Muscle layer of colon (tissue), 2 donors: ENCODE results near the gene SOX2.

Source experiments
- H3K27ac ChIP-seq: one replicate; pipeline ENCODE4 v1.7.0; 2013; ENCODE audit warnings: low read depth, mild to moderate bottlenecking, low read length, moderate library complexity
- H3K27me3 ChIP-seq, 2 donors: one replicate each; pipeline ENCODE4 v1.7.0; 2013; ENCODE audit warnings: low read length in 2 of 2, mild to moderate bottlenecking in 2 of 2; ENCODE audit not compliant: insufficient read depth in 2 of 2, control insufficient read depth in 1 of 2
- H3K36me3 ChIP-seq: one replicate; pipeline ENCODE4 v1.7.0; 2013; ENCODE audit warnings: mild to moderate bottlenecking, low read length; ENCODE audit not compliant: insufficient read depth
- H3K4me1 ChIP-seq: one replicate; pipeline ENCODE4 v1.7.0; 2013; ENCODE audit warnings: mild to moderate bottlenecking, low read length; ENCODE audit not compliant: insufficient read depth
- H3K4me3 ChIP-seq, 2 donors: one replicate each; pipeline ENCODE4 v1.7.0; 2013; ENCODE audit warnings: low read length in 2 of 2, low read depth in 1 of 2, mild to moderate bottlenecking in 1 of 2, moderate library complexity in 1 of 2
- H3K9ac ChIP-seq: one replicate; pipeline ENCODE4 v1.7.0; 2013; ENCODE audit warnings: low read length
- H3K9me3 ChIP-seq: one replicate; pipeline ENCODE4 v1.7.0; 2013; ENCODE audit warnings: mild to moderate bottlenecking, low read length
- donor health status: abdominal sarcoma.
- donor health status: Adenocarcinoma of cecum.

SOX2 gene

DNA sequence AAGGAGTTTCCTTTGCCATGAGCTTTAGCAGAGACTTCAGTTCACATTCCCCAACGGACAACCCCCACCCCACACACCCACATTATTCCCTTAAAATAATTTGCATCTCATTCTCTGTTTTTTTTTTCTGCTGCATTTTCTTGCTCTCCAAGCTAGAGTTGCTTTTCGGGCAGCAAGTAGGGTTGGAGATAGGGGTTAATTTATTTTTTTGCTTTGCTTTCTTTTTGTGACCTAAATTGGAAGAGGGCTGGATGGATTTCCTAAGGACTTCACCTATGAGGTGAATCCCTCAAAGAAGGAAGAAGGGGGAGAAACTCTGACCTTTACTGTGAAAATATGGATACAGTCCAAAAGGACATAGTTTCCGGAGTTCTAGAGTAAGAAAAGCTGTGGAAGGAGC is 6.6 kb downstream of the SOX2 start:
- H3K4me3 ChIP-seq = no peak overlapping the region
- H3K27me3 ChIP-seq = peaks cover 90 to 98% of the 10 kb centered on the region in 2 donors
- no peaks in the 10 kb centered on the region for H3K4me1 ChIP-seq
- no peaks in the 10 kb centered on the region for H3K36me3 ChIP-seq
- H3K9ac ChIP-seq = no peak overlapping the region
- peaks cover 11% of the 10 kb centered on the region for H3K9me3 ChIP-seq
- no peak overlapping the region for H3K27ac ChIP-seq

- no peak overlapping the region for H3K27ac ChIP-seq
- no peak overlapping the region for H3K4me3 ChIP-seq
- H3K27me3 ChIP-seq = peaks cover 91 to 99% of the 10 kb centered on the region in 2 donors
- peaks cover 6% of the 10 kb centered on the region for H3K9me3 ChIP-seq
- H3K4me1 ChIP-seq = no peaks in the 10 kb centered on the region
- H3K9ac ChIP-seq = no peak overlapping the region
- no peaks in the 10 kb centered on the region for H3K36me3 ChIP-seq
Observed at GRCh38 chr3:181718987-181719911, 7.5 kb downstream of the SOX2 start.

GRCh38 chr3:181719991-181720680 is 8.4 kb downstream of the SOX2 start:
- H3K4me1 ChIP-seq = no peaks in the 10 kb centered on the region
- H3K9me3 ChIP-seq = peaks cover 6% of the 10 kb centered on the region
- no peak overlapping the region for H3K9ac ChIP-seq
- no peaks in the 10 kb centered on the region for H3K36me3 ChIP-seq
- no peak overlapping the region for H3K4me3 ChIP-seq
- H3K27ac ChIP-seq = no peak overlapping the region
- peaks cover 91 to 99% of the 10 kb centered on the region in 2 donors for H3K27me3 ChIP-seq

GRCh38 chr3:181721046-181721875 is 9.5 kb downstream of the SOX2 start:
- Histone ChIP-seq H3K4me1 (no peaks in the 10 kb centered on the region), H3K27ac (no peak overlapping the region), H3K9me3 (peaks cover 6% of the 10 kb centered on the region), H3K27me3 (peaks cover 88 to 99% of the 10 kb centered on the region in 2 donors), H3K36me3 (no peaks in the 10 kb centered on the region), H3K9ac (no peak overlapping the region), H3K4me3 (no peak overlapping the region)

DNA sequence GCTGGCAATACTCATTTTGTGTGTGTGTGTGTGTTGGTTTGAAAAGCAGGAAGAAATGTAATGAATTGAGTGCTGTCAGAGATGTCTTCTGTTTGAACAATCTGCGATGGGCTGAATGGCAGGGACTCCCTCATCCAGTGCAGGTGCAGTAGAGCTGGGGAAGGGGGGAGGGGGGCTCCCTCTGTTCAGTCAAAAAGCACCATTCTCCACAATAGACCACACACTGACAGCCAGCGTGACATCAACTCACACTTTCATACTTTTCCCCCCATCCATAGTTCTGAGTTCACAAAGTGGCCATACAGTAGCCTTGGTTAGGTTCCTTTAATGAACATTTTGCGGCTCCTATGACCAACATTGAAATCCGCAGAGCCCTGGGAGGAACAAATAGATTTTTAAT is 10.4 kb downstream of the SOX2 start:
- peaks cover 4% of the 10 kb centered on the region for H3K4me1 ChIP-seq

DNA sequence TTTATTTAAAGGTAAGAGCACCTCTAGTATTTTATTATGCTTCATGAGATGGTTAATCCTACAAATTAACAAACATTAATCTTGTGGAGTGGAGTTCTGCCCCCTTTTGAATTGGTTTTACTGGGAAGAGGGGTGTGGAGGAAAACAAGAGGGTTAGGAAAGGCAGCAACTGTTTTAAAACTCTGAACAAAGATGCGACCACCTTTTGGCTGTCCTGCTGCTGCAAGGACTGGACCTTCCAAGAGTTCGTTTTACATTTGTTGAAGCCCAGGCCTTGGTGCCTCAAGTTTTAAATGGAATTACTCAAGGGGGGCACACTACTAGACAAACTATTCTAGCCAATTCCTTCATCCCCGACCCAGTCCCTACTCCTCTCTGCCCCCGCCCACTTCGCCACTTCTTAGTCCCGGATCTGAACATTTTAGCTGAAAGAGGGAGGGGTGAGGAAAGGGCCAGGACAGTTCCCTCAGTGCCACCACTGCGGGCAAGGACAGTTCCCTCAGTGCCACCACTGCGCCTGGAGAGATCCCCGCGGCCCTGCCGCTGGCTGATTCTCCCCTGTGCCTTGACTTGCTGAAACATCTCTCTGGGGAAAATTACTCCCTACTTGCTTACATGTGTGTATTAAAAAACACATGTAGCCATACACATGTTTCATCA is 11.2 kb downstream of the SOX2 start:
- Histone ChIP-seq H3K4me1 (peaks cover 10% of the 10 kb centered on the region), H3K9ac (no peak overlapping the region), H3K4me3 (no peak overlapping the region)

More for the DNA sequence above, 10.4 kb downstream of the SOX2 start:
- H3K36me3 ChIP-seq = no peaks in the 10 kb centered on the region
- H3K9me3 ChIP-seq = peaks cover 6% of the 10 kb centered on the region
- no peak overlapping the region for H3K9ac ChIP-seq
- H3K4me3 ChIP-seq = no peak overlapping the region
- H3K27ac ChIP-seq = no peak overlapping the region
- peaks cover 93 to 99% of the 10 kb centered on the region in 2 donors for H3K27me3 ChIP-seq

DNA sequence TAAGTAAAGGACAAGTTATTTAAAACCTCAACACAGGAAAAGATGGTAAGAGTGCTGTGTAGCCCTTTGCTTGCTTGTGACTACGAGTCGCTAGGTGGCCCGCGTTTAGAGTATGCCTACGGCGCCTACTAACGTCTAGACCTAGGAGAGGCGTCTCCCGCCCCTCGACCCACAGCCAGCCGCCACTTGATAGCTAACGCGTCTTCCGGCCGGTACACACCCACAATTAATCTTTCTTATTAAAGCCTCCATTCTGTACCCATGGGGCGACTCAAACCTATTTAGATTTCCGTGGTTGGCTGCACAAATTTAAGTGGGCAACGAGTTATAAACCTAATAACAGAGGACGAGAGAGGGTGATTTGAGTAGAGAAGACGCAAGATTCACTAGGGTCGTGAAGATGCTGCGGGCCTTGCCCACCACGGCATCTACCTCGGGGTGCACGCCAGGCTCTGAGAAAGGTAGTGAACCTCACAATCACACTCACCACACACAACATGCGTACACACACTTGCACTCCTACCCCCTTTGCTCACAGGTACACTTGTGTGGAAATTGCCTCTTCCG is 12.0 kb downstream of the SOX2 start:
- Histone ChIP-seq H3K4me1 (peaks cover 10% of the 10 kb centered on the region), H3K4me3 (no peak overlapping the region), H3K36me3 (no peaks in the 10 kb centered on the region), H3K9ac (no peak overlapping the region), H3K27ac (no peak overlapping the region), H3K27me3 (peaks cover 95 to 98% of the 10 kb centered on the region in 2 donors), H3K9me3 (peaks cover 13% of the 10 kb centered on the region)

More for the DNA sequence above, 11.2 kb downstream of the SOX2 start:
- Histone ChIP-seq H3K27ac (no peak overlapping the region), H3K27me3 (peaks cover 93 to 100% of the 10 kb centered on the region in 2 donors), H3K9me3 (peaks cover 13% of the 10 kb centered on the region), H3K36me3 (no peaks in the 10 kb centered on the region)

DNA sequence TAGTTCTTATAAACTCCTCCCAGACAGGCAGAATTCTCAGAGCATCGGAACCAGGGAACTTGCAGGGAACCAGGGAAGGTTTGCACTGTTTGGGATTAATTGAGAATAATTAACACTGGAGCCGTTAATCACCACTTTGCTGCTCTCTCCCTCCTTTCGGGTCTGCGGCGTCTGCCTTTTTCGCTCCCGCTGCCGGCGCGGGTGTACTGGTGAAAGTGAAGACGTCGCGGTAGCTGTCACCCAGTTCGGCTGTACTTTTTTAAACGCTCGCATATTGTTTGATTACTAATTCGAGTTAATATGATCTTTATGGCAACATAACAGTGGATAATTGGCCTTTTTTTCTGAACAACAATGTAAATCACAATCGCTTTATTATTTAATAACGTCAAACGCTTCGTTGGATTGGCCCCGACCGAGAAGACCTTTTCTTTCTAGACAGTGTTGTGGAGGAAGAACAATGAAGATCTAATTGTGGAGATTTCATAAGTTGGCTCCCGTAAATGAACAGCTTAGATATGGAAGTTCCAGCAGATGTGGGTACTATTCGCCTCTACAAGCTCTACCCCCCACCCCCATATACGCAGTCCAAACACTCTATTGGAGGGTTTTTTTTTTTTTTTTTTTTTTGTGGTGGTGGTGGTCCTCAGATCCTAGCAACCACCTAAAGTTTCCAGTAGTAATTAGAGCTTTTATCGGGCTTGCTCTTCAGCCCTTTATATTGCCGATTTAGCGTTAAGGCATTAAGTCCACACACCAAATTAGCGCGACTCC is 12.7 kb downstream of the SOX2 start:
- Histone ChIP-seq H3K9me3 (peaks cover 13% of the 10 kb centered on the region), H3K4me1 (peaks cover 10% of the 10 kb centered on the region), H3K27ac (no peak overlapping the region), H3K36me3 (no peaks in the 10 kb centered on the region), H3K4me3 (no peak overlapping the region), H3K9ac (no peak overlapping the region), H3K27me3 (peaks cover 95 to 98% of the 10 kb centered on the region in 2 donors)

- peaks cover 13% of the 10 kb centered on the region for H3K9me3 ChIP-seq
- H3K4me1 ChIP-seq = peaks cover 10% of the 10 kb centered on the region
- peaks cover 91 to 98% of the 10 kb centered on the region in 2 donors for H3K27me3 ChIP-seq
- no peak overlapping the region for H3K9ac ChIP-seq
- H3K36me3 ChIP-seq = no peaks in the 10 kb centered on the region
- no peak overlapping the region for H3K27ac ChIP-seq
- no peak overlapping the region for H3K4me3 ChIP-seq
Observed at GRCh38 chr3:181725131-181725731, 13.5 kb downstream of the SOX2 start.

GRCh38 chr3:181725830-181726229 is 14.1 kb downstream of the SOX2 start:
- peaks cover 87 to 96% of the 10 kb centered on the region in 2 donors for H3K27me3 ChIP-seq
- H3K4me3 ChIP-seq = no peak overlapping the region
- H3K9me3 ChIP-seq = peaks cover 10% of the 10 kb centered on the region
- no peak overlapping the region for H3K27ac ChIP-seq
- no peaks in the 10 kb centered on the region for H3K36me3 ChIP-seq
- H3K4me1 ChIP-seq = peaks cover 10% of the 10 kb centered on the region
- H3K9ac ChIP-seq = no peak overlapping the region
